Bronchial epithelial cell (primary cell): ENCODE measurements around the gene NAA10. TPM values are rescaled to one million over a fixed set of nuclear protein-coding genes. Genes with fewer than 3 reads are reported as not detected.
A peak's percentile ranks its signal among the peaks of the same experiment; 100 is the strongest.

ENCODE experiments used
- DNase-seq: peaks from one replicate; pipeline ENCODE4 v3.0.0-alpha.2; 2010; ENCODE audit warnings: low read depth
- FAIRE-seq: peaks from 2 replicates; lab custom pipeline; 2011; peaks lifted over from hg19 to GRCh38; lab: Jason Lieb, UNC
- H3K27me3 ChIP-seq: 2 replicates; pipeline ENCODE4 v1.5.1; 2011; ENCODE audit warnings: low read length; ENCODE audit not compliant: control insufficient read depth, insufficient read depth
- H3K36me3 ChIP-seq: 2 replicates; pipeline ENCODE4 v1.5.1; 2011; ENCODE audit warnings: low read length; ENCODE audit not compliant: control insufficient read depth, insufficient read depth
- H3K4me3 ChIP-seq: 2 replicates; pipeline ENCODE4 v1.5.1; 2011; ENCODE audit warnings: mild to moderate bottlenecking, low read depth, low read length, control low read depth
- total RNA-seq: library from RNA; depleted of rRNA; stranded (reverse); fragments of >200 nt; gene quantifications from 2 replicates; pipeline ENCODE4 v1.2.1, GENCODE V29; 2014
- TF ChIP-seq, protein P1 (sequence below): IDR thresholded peaks from 2 replicates; pipeline ENCODE4 v1.5.1; 2011; ENCODE audit warnings: mild to moderate bottlenecking, moderate library complexity, low read length, control low read depth, inconsistent platforms; ENCODE audit not compliant: insufficient read depth, severe bottlenecking

Gene NAA10
- total RNA-seq, 1 donor from 2014 or later, result 56.9 TPM

DNA sequence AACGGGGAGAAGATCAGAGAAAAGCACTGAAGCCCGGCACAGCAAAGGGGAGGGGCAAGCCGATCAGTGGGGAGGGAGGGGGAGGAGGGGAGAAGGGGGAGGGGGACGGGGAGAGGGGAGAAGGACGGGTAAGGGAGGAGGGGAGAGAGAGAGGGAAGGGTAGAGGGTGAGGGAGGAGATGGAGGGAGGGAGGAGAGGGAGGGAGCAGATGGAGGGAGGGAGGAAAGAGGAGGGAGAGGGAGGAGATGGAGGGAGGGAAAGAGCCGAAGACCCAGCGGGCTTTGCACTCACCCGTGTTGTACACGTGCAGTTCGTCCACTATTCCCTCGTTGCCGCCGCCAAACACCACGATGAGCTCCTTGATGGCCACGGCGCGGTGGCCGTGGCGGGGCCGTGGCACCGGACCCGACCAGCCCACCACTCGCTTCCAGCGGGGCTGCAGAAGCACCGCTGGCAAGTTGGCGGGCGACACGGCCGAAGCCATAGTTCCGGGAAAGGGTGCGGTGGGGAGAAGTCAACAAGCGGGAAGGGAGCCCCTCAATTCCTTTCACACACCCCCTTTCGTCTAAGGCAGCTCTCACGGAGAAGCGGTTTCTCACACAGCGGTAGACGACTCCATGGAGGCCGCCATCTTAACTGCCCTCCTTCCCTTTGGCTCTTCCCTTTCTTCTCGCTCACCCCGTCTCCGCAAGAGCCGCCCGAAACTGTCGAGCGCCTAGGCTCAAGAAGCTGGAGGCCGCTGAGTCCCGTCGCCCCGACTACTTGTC lies 35.7 kb upstream of the NAA10 start:
- TF ChIP-seq, protein P1, sequence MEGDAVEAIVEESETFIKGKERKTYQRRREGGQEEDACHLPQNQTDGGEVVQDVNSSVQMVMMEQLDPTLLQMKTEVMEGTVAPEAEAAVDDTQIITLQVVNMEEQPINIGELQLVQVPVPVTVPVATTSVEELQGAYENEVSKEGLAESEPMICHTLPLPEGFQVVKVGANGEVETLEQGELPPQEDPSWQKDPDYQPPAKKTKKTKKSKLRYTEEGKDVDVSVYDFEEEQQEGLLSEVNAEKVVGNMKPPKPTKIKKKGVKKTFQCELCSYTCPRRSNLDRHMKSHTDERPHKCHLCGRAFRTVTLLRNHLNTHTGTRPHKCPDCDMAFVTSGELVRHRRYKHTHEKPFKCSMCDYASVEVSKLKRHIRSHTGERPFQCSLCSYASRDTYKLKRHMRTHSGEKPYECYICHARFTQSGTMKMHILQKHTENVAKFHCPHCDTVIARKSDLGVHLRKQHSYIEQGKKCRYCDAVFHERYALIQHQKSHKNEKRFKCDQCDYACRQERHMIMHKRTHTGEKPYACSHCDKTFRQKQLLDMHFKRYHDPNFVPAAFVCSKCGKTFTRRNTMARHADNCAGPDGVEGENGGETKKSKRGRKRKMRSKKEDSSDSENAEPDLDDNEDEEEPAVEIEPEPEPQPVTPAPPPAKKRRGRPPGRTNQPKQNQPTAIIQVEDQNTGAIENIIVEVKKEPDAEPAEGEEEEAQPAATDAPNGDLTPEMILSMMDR, result no peak
- DNase-seq (no peak), FAIRE-seq (no peak)
- Histone ChIP-seq H3K36me3 (peaks cover 2% of the 10 kb centered on the region), H3K4me3 (peak overlapping the region; percentile 80), H3K27me3 (no peaks in the 10 kb centered on the region)

DNA sequence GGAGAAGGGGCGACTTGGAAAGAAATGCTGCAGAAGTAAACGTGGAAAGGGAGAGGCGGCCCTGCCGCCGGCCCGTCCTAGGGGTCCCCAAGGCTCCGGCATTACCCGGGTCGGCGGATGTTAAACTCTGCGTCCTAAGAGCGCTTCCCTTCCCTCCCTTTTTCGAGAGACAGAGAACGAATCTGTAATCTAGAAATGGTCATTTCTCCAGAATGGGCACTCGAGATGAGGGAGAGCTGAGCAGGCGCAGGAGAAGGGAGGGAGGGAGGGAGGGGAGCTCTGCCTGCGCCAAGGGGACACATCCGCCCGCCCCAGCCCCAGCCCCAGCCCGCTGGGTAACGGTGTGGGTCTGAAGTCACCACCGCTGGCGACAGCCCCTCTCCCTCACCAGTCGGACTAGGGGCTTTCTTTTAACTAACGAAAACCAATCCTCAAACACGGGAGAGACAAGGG lies 35.1 kb upstream of the NAA10 start:
- H3K27me3 ChIP-seq, result no peaks in the 10 kb centered on the region
- peak overlapping the region; percentile 80 for H3K4me3 ChIP-seq
- DNase-seq (no peak), FAIRE-seq (no peak)
- TF ChIP-seq, protein P1, result no peak
- peaks cover 2% of the 10 kb centered on the region for H3K36me3 ChIP-seq

DNA sequence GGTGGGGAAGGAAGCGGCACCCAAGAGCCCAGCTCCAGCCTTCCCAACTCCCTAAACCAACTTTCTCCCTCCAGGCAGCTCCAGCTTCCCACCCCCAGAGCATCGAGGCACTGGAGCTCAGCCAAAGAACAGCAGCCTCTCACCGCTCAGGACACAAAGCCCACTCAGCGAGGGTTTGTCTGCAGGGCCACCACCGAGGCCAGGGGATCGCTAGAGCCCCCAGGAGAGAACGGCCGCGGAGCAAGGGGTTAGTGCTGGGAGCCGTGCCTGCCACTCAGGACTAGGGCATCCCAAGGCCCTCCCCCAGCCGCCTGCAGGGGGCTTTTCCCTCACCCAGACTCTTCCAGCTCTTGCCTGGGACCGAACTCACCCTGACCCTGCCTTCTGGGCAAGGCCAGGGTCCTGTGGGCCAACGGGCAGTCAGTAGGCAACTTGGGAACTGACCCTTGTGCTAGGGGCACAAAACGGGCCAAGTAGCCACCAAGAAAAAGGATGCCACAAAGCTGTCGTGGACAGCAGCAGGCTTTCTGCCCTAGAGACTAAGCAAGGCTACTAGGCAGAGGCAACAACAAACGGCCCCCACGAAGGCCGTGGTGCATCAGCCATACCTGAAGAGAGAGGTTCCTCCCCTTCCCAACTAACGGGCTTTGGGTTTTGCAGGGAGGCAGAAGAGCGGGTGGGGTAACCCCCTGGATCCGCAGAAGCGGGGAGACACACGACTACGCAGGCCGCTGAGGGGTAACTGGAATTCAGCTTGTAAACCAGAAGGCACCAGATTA lies 34.5 kb upstream of the NAA10 start:
- TF ChIP-seq, protein P1, result no peak
- FAIRE-seq (no peak), DNase-seq (no peak)
- Histone ChIP-seq H3K4me3 (peak overlapping the region; percentile 80), H3K27me3 (no peaks in the 10 kb centered on the region), H3K36me3 (peaks cover 2% of the 10 kb centered on the region)

DNA sequence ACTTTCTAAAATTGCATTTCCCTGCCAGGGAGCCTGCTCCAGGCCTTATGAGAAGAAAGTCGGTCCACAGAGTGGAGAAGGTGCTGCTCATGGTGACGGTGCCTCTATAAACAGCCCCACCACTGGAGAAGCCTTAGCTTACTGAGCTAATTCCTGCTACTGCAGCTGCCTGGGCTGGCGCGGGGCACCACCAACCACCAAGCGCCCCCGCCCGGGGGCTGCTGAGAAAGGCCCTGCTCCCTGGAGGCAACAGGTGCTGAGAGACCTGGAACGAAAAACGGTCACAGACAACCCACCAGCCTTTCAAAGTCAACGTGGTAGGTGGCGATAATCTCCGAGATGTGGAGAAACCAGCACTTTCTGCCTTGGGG lies 33.9 kb upstream of the NAA10 start:
- DNase-seq, result no peak
- no peak for FAIRE-seq
- TF ChIP-seq, protein P1, result no peak
- no peaks in the 10 kb centered on the region for H3K27me3 ChIP-seq
- peaks cover 2% of the 10 kb centered on the region for H3K36me3 ChIP-seq
- H3K4me3 ChIP-seq, result no peak overlapping the region

DNA sequence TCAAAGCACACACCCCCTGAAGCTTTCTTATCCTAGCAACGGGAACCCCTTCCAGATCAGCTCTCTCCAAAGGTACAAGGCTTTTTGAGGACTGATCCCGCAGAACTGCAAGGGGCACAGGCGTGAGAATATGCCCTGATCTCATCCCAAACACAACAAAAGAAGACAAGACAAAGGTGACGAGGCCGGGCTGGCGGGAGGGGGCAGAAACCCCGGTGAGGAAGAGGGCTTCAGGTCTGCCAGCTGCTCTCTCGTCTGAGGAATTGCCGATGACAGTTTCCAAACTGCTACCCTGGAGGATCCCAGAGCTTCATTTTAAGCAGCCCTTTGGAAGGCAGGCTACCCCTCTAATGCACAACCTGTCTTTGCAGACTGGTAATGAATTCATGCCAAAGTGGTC lies 33.4 kb upstream of the NAA10 start:
- Histone ChIP-seq H3K27me3 (no peaks in the 10 kb centered on the region), H3K4me3 (no peak overlapping the region), H3K36me3 (peaks cover 2% of the 10 kb centered on the region)
- no peak for DNase-seq
- no peak for FAIRE-seq
- TF ChIP-seq, protein P1, result no peak
